ENCODE results near the gene KCNJ18.
"Not testable (repeated sequence)": the region's sequence is repeated elsewhere in the genome, so short reads cannot be mapped to it uniquely, and the experiment has no call there.

Gene KCNJ18

DNA sequence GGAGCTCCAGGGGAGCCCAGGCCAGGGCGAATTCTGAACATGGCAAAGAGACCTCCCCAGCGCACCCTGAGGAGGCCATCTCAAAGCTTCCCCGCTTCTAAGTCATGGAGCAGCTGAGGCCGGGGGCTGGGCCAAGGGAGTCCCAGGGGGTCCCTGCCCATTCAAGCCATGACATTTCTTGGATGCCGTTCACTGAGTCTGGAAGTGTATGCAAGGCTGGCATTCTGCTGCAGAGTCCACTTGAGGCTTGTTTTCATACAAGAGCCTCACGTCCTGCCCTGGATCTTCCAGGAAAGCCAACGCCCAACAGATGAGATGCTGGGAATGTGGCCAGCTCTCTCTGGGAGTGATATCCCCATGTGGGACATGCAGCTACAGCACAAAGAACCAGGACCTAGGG lies 48.5 kb downstream of the KCNJ18 start:
- not testable (repeated sequence) for H3K9me3 Mint-ChIP-seq; H3K27me3 Mint-ChIP-seq (ENCODE audit: low read depth); H3K4me3 Mint-ChIP-seq; H3K36me3 Mint-ChIP-seq (ENCODE audit: low read depth); H3K4me1 Mint-ChIP-seq (ENCODE audit: low read depth); H3K27ac Mint-ChIP-seq

DNA sequence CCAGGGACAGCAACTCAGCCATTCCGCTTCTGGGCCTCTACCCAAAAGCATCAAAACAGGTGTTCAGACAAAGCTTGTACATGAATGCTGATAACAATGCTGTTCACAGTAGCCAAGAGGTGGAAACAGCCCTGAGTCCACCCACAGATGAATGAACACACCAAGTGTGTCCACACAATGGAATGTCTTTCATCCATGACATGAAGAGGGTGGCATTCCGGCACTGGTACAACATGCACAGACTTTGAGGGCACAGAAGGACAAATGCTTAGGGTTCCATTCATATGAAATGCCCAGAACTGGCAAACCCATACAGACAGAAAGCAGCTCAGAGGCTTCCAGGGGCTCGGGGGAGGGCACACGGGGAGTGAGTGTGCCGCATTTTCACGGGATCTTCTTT lies 49.2 kb downstream of the KCNJ18 start:
- not testable (repeated sequence) for H3K27ac Mint-ChIP-seq; H3K9me3 Mint-ChIP-seq; H3K4me1 Mint-ChIP-seq (ENCODE audit: low read depth); H3K36me3 Mint-ChIP-seq (ENCODE audit: low read depth); H3K27me3 Mint-ChIP-seq (ENCODE audit: low read depth); H3K4me3 Mint-ChIP-seq

DNA sequence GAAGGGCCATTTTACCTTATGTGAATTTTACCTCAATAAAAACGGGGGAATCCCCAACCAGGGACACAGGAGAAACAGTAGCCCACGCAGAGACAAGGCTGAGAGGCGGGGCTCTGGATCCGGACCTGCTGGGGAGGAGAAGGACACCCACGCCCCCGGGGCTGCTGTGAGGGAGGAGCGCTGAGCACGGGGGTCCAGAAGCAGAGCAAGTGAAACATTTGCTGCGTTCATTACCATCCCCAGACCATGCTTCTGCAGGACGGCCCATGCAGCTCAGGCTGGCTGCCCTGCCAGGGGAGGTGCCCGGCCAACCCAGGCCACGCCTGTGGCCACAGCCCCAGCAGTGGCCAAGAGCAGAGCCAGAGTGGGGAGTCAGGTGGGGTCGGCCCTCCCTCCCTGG lies 50.0 kb downstream of the KCNJ18 start:
- Mint-ChIP-seq H3K4me3 (no peak overlapping the region), H3K9me3 (no peaks in the 10 kb centered on the region), H3K27ac (no peak overlapping the region), H3K27me3 (ENCODE audit: low read depth) (no peaks in the 10 kb centered on the region), H3K36me3 (ENCODE audit: low read depth) (no peaks in the 10 kb centered on the region), H3K4me1 (ENCODE audit: low read depth) (no peaks in the 10 kb centered on the region)

- not testable (repeated sequence) for H3K4me3 Mint-ChIP-seq; H3K4me1 Mint-ChIP-seq (ENCODE audit: low read depth); H3K27ac Mint-ChIP-seq; H3K27me3 Mint-ChIP-seq (ENCODE audit: low read depth); H3K36me3 Mint-ChIP-seq (ENCODE audit: low read depth); H3K9me3 Mint-ChIP-seq
Measured at GRCh38 chr17:21744151-21744550, 51.8 kb downstream of the KCNJ18 start.

GRCh38 chr17:21744621-21745020 lies 52.3 kb downstream of the KCNJ18 start:
- H3K4me1 Mint-ChIP-seq (ENCODE audit: low read depth); H3K27me3 Mint-ChIP-seq (ENCODE audit: low read depth); H3K9me3 Mint-ChIP-seq; H3K4me3 Mint-ChIP-seq; H3K27ac Mint-ChIP-seq; H3K36me3 Mint-ChIP-seq (ENCODE audit: low read depth): not testable (repeated sequence)

DNA sequence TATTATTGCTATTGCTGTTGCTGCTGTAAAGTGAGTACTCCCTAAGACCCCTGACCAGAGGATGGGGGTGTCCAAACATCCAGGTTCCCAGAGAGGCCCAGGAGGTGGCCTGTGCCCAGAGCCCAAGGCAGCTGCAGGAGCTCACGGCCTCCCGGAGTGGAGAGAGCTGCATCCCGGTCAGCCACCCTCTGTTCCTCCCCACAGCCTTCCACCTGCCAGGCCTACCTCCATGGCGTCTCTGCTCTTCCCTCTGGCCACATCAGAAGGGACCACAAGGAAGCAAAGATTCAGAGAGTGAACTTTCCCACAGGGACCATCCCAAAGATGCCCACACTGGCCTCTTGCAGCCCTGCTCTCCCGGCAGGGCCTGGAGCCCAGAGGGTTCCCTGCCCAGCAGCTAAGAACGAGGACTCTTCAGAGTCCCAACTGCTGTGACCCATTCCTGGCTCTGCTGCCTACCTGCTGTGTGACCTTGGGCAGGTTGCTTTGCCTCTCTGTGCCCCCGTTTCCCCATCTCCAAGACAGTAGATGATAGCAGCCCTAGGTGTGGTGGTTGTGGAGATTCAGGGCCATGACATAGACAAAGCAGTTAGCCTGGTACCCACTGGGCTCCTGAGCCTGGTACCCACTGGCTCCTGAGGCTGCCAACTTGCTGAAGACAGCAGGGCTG lies 53.2 kb downstream of the KCNJ18 start:
- H3K4me1 Mint-ChIP-seq (ENCODE audit: low read depth); H3K9me3 Mint-ChIP-seq; H3K27me3 Mint-ChIP-seq (ENCODE audit: low read depth); H3K4me3 Mint-ChIP-seq; H3K36me3 Mint-ChIP-seq (ENCODE audit: low read depth); H3K27ac Mint-ChIP-seq: not testable (repeated sequence)

- not testable (repeated sequence) for H3K27me3 Mint-ChIP-seq (ENCODE audit: low read depth); H3K4me1 Mint-ChIP-seq (ENCODE audit: low read depth); H3K36me3 Mint-ChIP-seq (ENCODE audit: low read depth); H3K27ac Mint-ChIP-seq; H3K9me3 Mint-ChIP-seq; H3K4me3 Mint-ChIP-seq
Measured at GRCh38 chr17:21746415-21746814, 54.1 kb downstream of the KCNJ18 start.

- not testable (repeated sequence) for H3K27ac Mint-ChIP-seq; H3K4me3 Mint-ChIP-seq; H3K36me3 Mint-ChIP-seq (ENCODE audit: low read depth); H3K4me1 Mint-ChIP-seq (ENCODE audit: low read depth); H3K27me3 Mint-ChIP-seq (ENCODE audit: low read depth)
- H3K9me3 Mint-ChIP-seq: peaks cover 12% of the 10 kb centered on the region
Measured at GRCh38 chr17:21747195-21747915, 55.0 kb downstream of the KCNJ18 start.

DNA sequence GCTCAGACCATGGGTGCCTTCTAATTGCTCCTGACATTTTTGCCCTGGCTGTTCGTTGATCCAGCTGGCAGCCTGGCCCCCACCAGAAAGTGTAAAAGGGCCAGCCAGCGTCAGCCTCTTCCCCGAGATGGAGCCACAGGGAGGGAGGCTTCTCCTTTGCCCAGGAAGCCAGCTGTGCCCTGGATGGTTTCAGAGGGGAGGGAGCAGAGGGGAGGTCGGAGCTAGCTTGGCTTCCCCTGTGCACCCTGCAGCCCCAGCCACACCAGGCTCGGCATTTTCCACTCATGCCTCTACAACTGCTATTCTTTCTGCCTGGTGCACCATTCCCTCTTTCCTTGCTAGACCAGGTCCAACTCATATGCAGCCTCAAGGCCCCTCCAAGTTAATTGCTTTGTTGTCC lies 56.4 kb downstream of the KCNJ18 start:
- not testable (repeated sequence) for H3K36me3 Mint-ChIP-seq (ENCODE audit: low read depth); H3K4me3 Mint-ChIP-seq

DNA sequence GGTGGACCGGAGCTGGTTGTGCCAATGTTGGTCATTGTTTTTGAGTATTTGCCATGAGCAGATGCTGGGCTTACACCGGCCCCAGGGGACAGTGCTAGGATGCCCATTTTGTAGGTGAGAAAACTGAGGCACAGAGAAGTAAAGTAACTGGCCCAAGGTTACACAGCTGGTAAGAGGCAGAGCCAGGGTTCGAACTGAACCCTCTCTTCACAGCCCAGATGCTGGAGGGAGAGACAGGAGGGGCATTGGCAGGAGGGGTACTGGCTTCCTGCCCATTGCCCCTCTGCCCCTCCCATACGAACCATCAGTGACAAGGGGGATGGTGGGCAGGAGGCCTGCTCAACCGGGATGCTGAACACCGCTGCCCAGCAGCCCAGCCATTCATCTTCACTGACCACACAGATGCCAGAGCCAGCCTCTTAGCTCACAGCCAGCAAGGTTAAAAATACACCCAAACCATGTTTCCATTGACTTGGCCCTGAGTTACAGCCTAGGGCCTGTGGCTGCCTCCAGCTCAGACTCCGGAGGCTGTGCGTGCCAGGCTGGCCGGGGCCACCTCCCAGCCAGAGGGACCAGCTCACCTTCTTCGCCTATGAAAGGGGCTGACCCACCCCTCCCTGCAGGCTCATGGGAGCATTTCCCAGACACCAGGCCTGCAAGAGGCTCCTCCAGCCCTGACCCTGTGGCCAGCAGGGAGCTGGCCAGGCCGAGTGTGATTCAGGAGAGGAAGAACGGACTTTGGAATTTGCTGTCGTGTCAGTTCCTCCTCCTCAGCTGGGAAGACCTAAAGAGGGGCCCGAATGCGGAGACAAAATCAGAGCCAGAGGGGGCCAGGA lies 57.6 kb downstream of the KCNJ18 start:
- not testable (repeated sequence) for H3K27me3 Mint-ChIP-seq (ENCODE audit: low read depth); H3K36me3 Mint-ChIP-seq (ENCODE audit: low read depth); H3K27ac Mint-ChIP-seq; H3K4me1 Mint-ChIP-seq (ENCODE audit: low read depth); H3K4me3 Mint-ChIP-seq
- peaks cover 12% of the 10 kb centered on the region for H3K9me3 Mint-ChIP-seq

More for the DNA sequence above, 56.4 kb downstream of the KCNJ18 start:
- H3K27me3 Mint-ChIP-seq (ENCODE audit: low read depth); H3K4me1 Mint-ChIP-seq (ENCODE audit: low read depth); H3K27ac Mint-ChIP-seq: not testable (repeated sequence)
- peaks cover 12% of the 10 kb centered on the region for H3K9me3 Mint-ChIP-seq

DNA sequence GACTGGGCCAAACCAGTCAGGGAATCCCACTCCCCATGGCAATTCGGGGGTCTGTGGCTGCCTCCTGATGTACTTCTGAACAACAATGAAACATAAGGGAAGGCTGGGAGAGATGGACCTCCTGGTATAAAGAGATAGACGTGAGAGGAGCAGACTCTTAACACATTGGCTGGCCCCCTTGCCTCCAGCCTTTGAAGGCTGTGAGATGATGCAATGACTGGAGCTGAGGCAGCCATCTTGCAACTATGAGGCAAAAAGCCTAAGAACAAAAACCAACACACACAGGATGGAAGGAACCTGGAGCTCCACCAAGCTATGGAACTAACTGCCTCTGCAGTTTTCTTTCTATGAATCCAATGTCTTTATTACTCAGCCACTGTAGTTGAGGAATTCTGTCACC lies 58.8 kb downstream of the KCNJ18 start:
- H3K36me3 Mint-ChIP-seq (ENCODE audit: low read depth); H3K4me3 Mint-ChIP-seq; H3K4me1 Mint-ChIP-seq (ENCODE audit: low read depth); H3K27ac Mint-ChIP-seq; H3K27me3 Mint-ChIP-seq (ENCODE audit: low read depth): not testable (repeated sequence)
- H3K9me3 Mint-ChIP-seq: peaks cover 12% of the 10 kb centered on the region

All from T-helper 1 cell treated with Interleukin-12 subunit alpha and Interleukin-12 subunit beta and Interleukin-4 antibody, amounts not matched to agents 30 μg/mL and 1 μg/mL, for 36 hours (primary cell).